Right kidney (tissue), 1 donor: ENCODE data around the gene LINGO3.
"Not testable (repeated sequence)": the region's sequence is repeated elsewhere in the genome, so short reads cannot be mapped to it uniquely, and the experiment has no call there.

Source experiments
- DNase-seq: peaks from one replicate; pipeline ENCODE4 v3.0.0-alpha.2; 2016

Gene LINGO3

GRCh38 chr19:2281265-2282061 is 26.5 kb downstream of the LINGO3 start:
- not testable (repeated sequence) for DNase-seq

GRCh38 chr19:2280633-2281264 is 27.2 kb downstream of the LINGO3 start:
- DNase-seq: no peak

- no peak for DNase-seq
Observed at GRCh38 chr19:2278459-2279158, 29.3 kb downstream of the LINGO3 start.

GRCh38 chr19:2277138-2277537 is 30.8 kb downstream of the LINGO3 start:
- DNase-seq: no peak

GRCh38 chr19:2276429-2276986 is 31.4 kb downstream of the LINGO3 start:
- no peak for DNase-seq

GRCh38 chr19:2275588-2276428 is 32.1 kb downstream of the LINGO3 start:
- DNase-seq: no peak

GRCh38 chr19:2274931-2275535 is 32.9 kb downstream of the LINGO3 start:
- DNase-seq: peak; percentile 44

GRCh38 chr19:2274185-2274711 is 33.7 kb downstream of the LINGO3 start:
- no peak for DNase-seq

GRCh38 chr19:2273356-2274184 is 34.4 kb downstream of the LINGO3 start:
- peak; percentile 80 for DNase-seq

- peak; percentile 34 for DNase-seq
Observed at GRCh38 chr19:2271234-2272103, 36.5 kb downstream of the LINGO3 start.

GRCh38 chr19:2270423-2271233 is 37.3 kb downstream of the LINGO3 start:
- peak; percentile 63 for DNase-seq

- DNase-seq: no peak
Observed at GRCh38 chr19:2270157-2270422, 37.9 kb downstream of the LINGO3 start.

- DNase-seq: peak; percentile 99
Observed at GRCh38 chr19:2269244-2270156, 38.5 kb downstream of the LINGO3 start.

- no peak for DNase-seq
Observed at GRCh38 chr19:2268861-2269243, 39.1 kb downstream of the LINGO3 start.

- DNase-seq: no peak
Observed at GRCh38 chr19:2268480-2268830, 39.5 kb downstream of the LINGO3 start.

- DNase-seq: no peak
Observed at GRCh38 chr19:2266183-2266993, 41.6 kb downstream of the LINGO3 start.
